H1 (cell line): ENCODE data around the gene RAB3B.

Source experiments
- CTCF ChIP-seq, 3 experiments: IDR thresholded peaks; 1 replicate in 2 of 3; 2 replicates in 1 of 3; pipeline versions ENCODE4 v1.5.1 to v1.6.1; 2011; ENCODE audit warnings: low read length in 3 of 3, mild to moderate bottlenecking in 3 of 3, inconsistent platforms in 2 of 3, low read depth in 1 of 3, moderate library complexity in 1 of 3; ENCODE audit not compliant: insufficient read depth in 1 of 3; ENCODE audit errors: control extremely low read depth in 1 of 3
- NANOG ChIP-seq: IDR thresholded peaks from 2 replicates; pipeline ENCODE4 v1.6.1; 2011; ENCODE audit warnings: low read length, low read depth, mild to moderate bottlenecking, inconsistent platforms; ENCODE audit not compliant: insufficient read depth, poor library complexity, severe bottlenecking

GRCh38 chr1:51927029-51927428, 63.5 kb downstream of the RAB3B start:
- TF ChIP-seq CTCF (IDR thresholded peaks at IDR 0.05; ENCODE audit: control extremely low read depth in 1 of 3, insufficient read depth in 1 of 3, low read depth in 1 of 3, low read length in 3 of 3), result no peak
- no peak for TF ChIP-seq NANOG
